Endothelial cell of umbilical vein (primary cell): Measurements from ENCODE around the gene MYH15. TPM values are rescaled to one million over a fixed set of nuclear protein-coding genes. Genes with fewer than 3 reads are reported as not detected.

Source experiments
- BruUV-seq: library from RNA; stranded (reverse); fragments of 400-500 nt; replicated peaks from 2 replicates; lab custom pipeline; 2021; lab: Mats Ljungman, UMichigan
- CTCF ChIA-PET: fragments of 300-600, 350-600 bp; sonication (Branson Sonifier 250); formaldehyde crosslinking; loops from one replicate; lab custom pipeline; 2021; ENCODE audit warnings: antibody characterized with exemption, inconsistent platforms; lab: Charles Lee
- POLR2A ChIA-PET: fragments of 300-600, 350-600 bp; sonication (Branson Sonifier 250); formaldehyde crosslinking; loops from one replicate; lab custom pipeline; 2021; ENCODE audit warnings: antibody characterized with exemption, inconsistent platforms; lab: Charles Lee
- DNase-seq: peaks from one replicate; pipeline ENCODE4 v3.0.0-alpha.2; 2011; ENCODE audit warnings: low read depth, low spot score
- FAIRE-seq: peaks from 2 replicates; lab custom pipeline; 2011; peaks lifted over from hg19 to GRCh38; lab: Jason Lieb, UNC
- H2AFZ ChIP-seq: 2 replicates; pipeline ENCODE4 v1.6.0; 2012; ENCODE audit warnings: low read depth, low read length, control low read depth, inconsistent platforms
- H3K27ac ChIP-seq: 2 replicates; pipeline ENCODE4 v1.5.1; 2011; ENCODE audit warnings: low read depth, mild to moderate bottlenecking, control low read depth, low read length, moderate library complexity; ENCODE audit not compliant: insufficient read depth
- H3K27me3 ChIP-seq, 2 experiments: 2 replicates each; pipeline versions ENCODE4 v1.6.0 to v1.6.1; 2011; ENCODE audit warnings: low read length in 2 of 2, mixed read lengths in 1 of 2; ENCODE audit not compliant: control insufficient read depth in 2 of 2, insufficient read depth in 2 of 2
- H3K36me3 ChIP-seq, 2 experiments: 2 replicates in 1 of 2; 3 replicates in 1 of 2; pipeline ENCODE4 v1.5.1; 2011; ENCODE audit warnings: low read length in 2 of 2, mild to moderate bottlenecking in 1 of 2, moderate library complexity in 1 of 2; ENCODE audit not compliant: control insufficient read depth in 2 of 2, insufficient read depth in 2 of 2; ENCODE audit errors: extremely low read depth in 1 of 2
- H3K4me1 ChIP-seq: 3 replicates; pipeline ENCODE4 v1.5.1; 2011; ENCODE audit warnings: mild to moderate bottlenecking, low read length; ENCODE audit not compliant: control insufficient read depth, insufficient read depth; ENCODE audit errors: extremely low read depth
- H3K4me2 ChIP-seq: 2 replicates; pipeline ENCODE4 v1.6.1; 2011; ENCODE audit warnings: low read length, control low read depth, mixed read lengths; ENCODE audit not compliant: insufficient read depth
- H3K4me3 ChIP-seq, 3 experiments: fragments of 200-600 bp in 1 of 3; sonication (generic), shearing (Covaris generic) in 1 of 3; replicated peaks in 1 of 3; 2 replicates each; pipeline ENCODE4 v1.5.1; 2011 to 2016; ENCODE audit warnings: control low read depth in 3 of 3, low read length in 3 of 3, mild to moderate bottlenecking in 2 of 3, inconsistent platforms in 1 of 3, low read depth in 1 of 3, moderate library complexity in 1 of 3; ENCODE audit not compliant: insufficient read depth in 1 of 3
- H3K79me2 ChIP-seq: 2 replicates; pipeline ENCODE4 v1.6.0; 2012; ENCODE audit warnings: low read length, inconsistent platforms; ENCODE audit not compliant: control insufficient read depth, insufficient read depth
- H3K9ac ChIP-seq: replicated peaks from 2 replicates; pipeline ENCODE3; 2011; ENCODE audit warnings: low read length, control low read depth; ENCODE audit not compliant: insufficient read depth; ENCODE audit errors: extremely low read depth
- H3K9me1 ChIP-seq: replicated peaks from 3 replicates; pipeline ENCODE4 v1.6.0; 2011; ENCODE audit warnings: mild to moderate bottlenecking, low read length; ENCODE audit not compliant: control insufficient read depth, insufficient read depth; ENCODE audit errors: extremely low read depth
- H3K9me3 ChIP-seq: replicated peaks from 2 replicates; pipeline ENCODE4 v1.5.1; 2012; ENCODE audit warnings: low read length, inconsistent platforms; ENCODE audit not compliant: control insufficient read depth, insufficient read depth
- H4K20me1 ChIP-seq: replicated peaks from 2 replicates; pipeline ENCODE3; 2011; ENCODE audit warnings: mild to moderate bottlenecking, low read length; ENCODE audit not compliant: control insufficient read depth, insufficient read depth; ENCODE audit errors: extremely low read depth
- EZH2 ChIP-seq: IDR thresholded peaks from 2 replicates; pipeline ENCODE4 v1.6.1; 2012; ENCODE audit warnings: borderline replicate concordance, low read depth, mild to moderate bottlenecking, moderate library complexity, low read length, inconsistent platforms; ENCODE audit not compliant: severe bottlenecking
- FOS ChIP-seq: IDR thresholded peaks from 2 replicates; pipeline ENCODE4 v1.6.1; 2011; ENCODE audit warnings: mild to moderate bottlenecking, low read length, moderate library complexity, borderline replicate concordance; ENCODE audit not compliant: insufficient read depth
- GATA2 ChIP-seq: IDR thresholded peaks from 2 replicates; pipeline ENCODE4 v1.7.0; 2011; ENCODE audit warnings: low read depth, mild to moderate bottlenecking, moderate library complexity, mixed read lengths, low read length; ENCODE audit not compliant: insufficient read length, insufficient read depth
- JUN ChIP-seq: IDR thresholded peaks from 2 replicates; pipeline ENCODE4 v1.6.1; 2011; ENCODE audit warnings: borderline replicate concordance, low read depth; ENCODE audit not compliant: insufficient read length, insufficient read depth
- MYC ChIP-seq: IDR thresholded peaks from one replicate; pipeline ENCODE4 v1.6.1; 2011; ENCODE audit warnings: mild to moderate bottlenecking, low read depth, low read length
- POLR2A ChIP-seq: IDR thresholded peaks from 2 replicates; pipeline ENCODE4 v1.6.1; 2012; ENCODE audit warnings: low read depth, mild to moderate bottlenecking, control low read depth, low read length
- POLR2AphosphoS5 ChIP-seq: IDR thresholded peaks from 2 replicates; pipeline ENCODE4 v1.6.1; 2012; ENCODE audit warnings: low read depth, mild to moderate bottlenecking, control low read depth, low read length, moderate library complexity; ENCODE audit not compliant: insufficient read depth
- dilution Hi-C: fragments of 300-500 bp; cut with MboI; formaldehyde crosslinking; loops from one replicate; pipeline ENCODE4 v1.15.0; 2019; ENCODE audit warnings: low sequenced_read_pairs; ENCODE audit not compliant: extremely low pct_ligation_motif_present
- intact Hi-C: fragments of 100-400 bp; cut with micrococcal nuclease; formaldehyde crosslinking; loops from one replicate; pipeline ENCODE4 v1.10.0; 2022
- polyA plus RNA-seq, 4 experiments: library from polyadenylated mRNA; depleted of rRNA in 3 of 4; stranded (reverse) in 3 of 4; unstranded in 1 of 4; fragments of >200 nt; gene quantifications; 2 replicates each; pipeline versions ENCODE4 v1.2.1 to v1.2.3, GENCODE V29; 2011 to 2012; ENCODE audit warnings: missing spikeins in 1 of 4
- total RNA-seq: library from RNA; stranded (reverse); gene quantifications from 2 replicates; pipeline ENCODE4 v1.2.3, GENCODE V29; 2021
- TF ChIP-seq, protein P1 (sequence below), 2 donors: IDR thresholded peaks; 1 replicate in 1 of 2; 2 replicates in 1 of 2; pipeline ENCODE4 v1.5.1; 2011; ENCODE audit warnings: low read length in 2 of 2, mild to moderate bottlenecking in 2 of 2, moderate library complexity in 2 of 2, control low read depth in 1 of 2, inconsistent platforms in 1 of 2, low read depth in 1 of 2; ENCODE audit not compliant: insufficient read depth in 1 of 2; ENCODE audit errors: extremely low read depth in 1 of 2
- TF ChIP-seq, protein P2 (sequence below): IDR thresholded peaks from 2 replicates; pipeline ENCODE4 v1.6.1; 2011; ENCODE audit not compliant: insufficient read depth, insufficient read length

Gene MYH15
- total and polyA plus RNA-seq, 2 donors (not counting 3 experiments of a cell fraction or from before 2014, with no cell fraction given) = 0.27 TPM; not detected in 1

DNA sequence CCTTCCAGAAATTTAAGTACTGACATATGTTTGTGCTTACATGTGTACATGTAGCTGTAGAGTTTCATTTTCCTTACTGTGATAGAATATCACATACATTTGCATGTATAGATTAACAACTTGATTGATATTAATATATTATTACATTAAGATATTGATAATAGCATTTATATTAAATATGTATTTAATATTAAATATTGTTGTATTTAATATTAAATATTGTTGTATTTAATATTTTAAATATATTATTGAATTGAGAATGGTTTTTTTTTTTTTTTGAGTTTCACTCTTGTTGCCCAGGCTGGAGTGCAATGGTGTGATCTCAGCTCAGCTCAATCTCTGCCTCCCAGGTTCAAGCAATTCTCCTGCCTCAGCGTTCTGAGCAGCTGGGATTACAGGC lies 76.5 kb downstream of the MYH15 start:
- FAIRE-seq = no peak
- Histone ChIP-seq H3K36me3 (no peaks in the 10 kb centered on the region), H4K20me1 (no peaks in the 10 kb centered on the region), H3K4me1 (no peaks in the 10 kb centered on the region), H3K9me1 (no peaks in the 10 kb centered on the region), H3K4me3 (no peak overlapping the region), H3K9ac (no peak overlapping the region), H3K4me2 (no peak overlapping the region), H3K27me3 (no peaks in the 10 kb centered on the region), H3K79me2 (no peaks in the 10 kb centered on the region), H3K9me3 (no peaks in the 10 kb centered on the region), H2AFZ (no peak overlapping the region), H3K27ac (no peak overlapping the region)
- no peak for DNase-seq
- CTCF ChIA-PET = interaction anchor here (0.7 kb wide), 1 partner anchor 454 kb away, joined by 3 read pairs; no protein-coding TSS in a partner anchor
- TF ChIP-seq POLR2AphosphoS5 = no peak
- TF ChIP-seq, protein P1, sequence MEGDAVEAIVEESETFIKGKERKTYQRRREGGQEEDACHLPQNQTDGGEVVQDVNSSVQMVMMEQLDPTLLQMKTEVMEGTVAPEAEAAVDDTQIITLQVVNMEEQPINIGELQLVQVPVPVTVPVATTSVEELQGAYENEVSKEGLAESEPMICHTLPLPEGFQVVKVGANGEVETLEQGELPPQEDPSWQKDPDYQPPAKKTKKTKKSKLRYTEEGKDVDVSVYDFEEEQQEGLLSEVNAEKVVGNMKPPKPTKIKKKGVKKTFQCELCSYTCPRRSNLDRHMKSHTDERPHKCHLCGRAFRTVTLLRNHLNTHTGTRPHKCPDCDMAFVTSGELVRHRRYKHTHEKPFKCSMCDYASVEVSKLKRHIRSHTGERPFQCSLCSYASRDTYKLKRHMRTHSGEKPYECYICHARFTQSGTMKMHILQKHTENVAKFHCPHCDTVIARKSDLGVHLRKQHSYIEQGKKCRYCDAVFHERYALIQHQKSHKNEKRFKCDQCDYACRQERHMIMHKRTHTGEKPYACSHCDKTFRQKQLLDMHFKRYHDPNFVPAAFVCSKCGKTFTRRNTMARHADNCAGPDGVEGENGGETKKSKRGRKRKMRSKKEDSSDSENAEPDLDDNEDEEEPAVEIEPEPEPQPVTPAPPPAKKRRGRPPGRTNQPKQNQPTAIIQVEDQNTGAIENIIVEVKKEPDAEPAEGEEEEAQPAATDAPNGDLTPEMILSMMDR (IDR thresholded peaks at IDR 0.05; ENCODE audit: extremely low read depth in 1 of 2, insufficient read depth in 1 of 2, low read depth in 1 of 2, low read length in 2 of 2) = no peak
- dilution Hi-C loops (no loop called here), intact Hi-C loops (no loop called here)
- POLR2A ChIA-PET = no interaction called here
- no TSS peak for BruUV-seq

- intact Hi-C loops = no loop called here
- Histone ChIP-seq H3K36me3 (no peaks in the 10 kb centered on the region), H3K9ac (no peak overlapping the region), H3K9me1 (no peaks in the 10 kb centered on the region), H3K4me3 (no peak overlapping the region), H2AFZ (no peak overlapping the region), H3K27me3 (no peaks in the 10 kb centered on the region), H3K27ac (no peak overlapping the region), H3K79me2 (no peaks in the 10 kb centered on the region), H3K4me1 (no peaks in the 10 kb centered on the region), H3K4me2 (no peak overlapping the region), H3K9me3 (no peaks in the 10 kb centered on the region), H4K20me1 (no peaks in the 10 kb centered on the region)
- no peak for DNase-seq
- no TSS peak for BruUV-seq
- TF ChIP-seq, protein P1 (IDR thresholded peaks at IDR 0.05; ENCODE audit: extremely low read depth in 1 of 2, insufficient read depth in 1 of 2, low read depth in 1 of 2, low read length in 2 of 2) = no peak
- no peak for TF ChIP-seq POLR2AphosphoS5
- TF ChIP-seq GATA2 = no peak
- TF ChIP-seq EZH2 = no peak
- TF ChIP-seq, protein P2, sequence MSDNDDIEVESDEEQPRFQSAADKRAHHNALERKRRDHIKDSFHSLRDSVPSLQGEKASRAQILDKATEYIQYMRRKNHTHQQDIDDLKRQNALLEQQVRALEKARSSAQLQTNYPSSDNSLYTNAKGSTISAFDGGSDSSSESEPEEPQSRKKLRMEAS = no peak
- TF ChIP-seq POLR2A = no peak
- no peak for TF ChIP-seq JUN
- no peak for TF ChIP-seq FOS
- no peak for TF ChIP-seq MYC
- FAIRE-seq = no peak
- dilution Hi-C loops = no loop called here
- ChIA-PET POLR2A (no interaction called here), CTCF (no interaction called here)
These were observed 78.0 kb downstream of the MYH15 start for GRCh38 chr3:108432431-108432830.
